ENCODE results near the gene ERC1.
"Not testable (repeated sequence)": the region's sequence is repeated elsewhere in the genome, so short reads cannot be mapped to it uniquely, and the experiment has no call there.

- TF ChIP-seq, protein P1, sequence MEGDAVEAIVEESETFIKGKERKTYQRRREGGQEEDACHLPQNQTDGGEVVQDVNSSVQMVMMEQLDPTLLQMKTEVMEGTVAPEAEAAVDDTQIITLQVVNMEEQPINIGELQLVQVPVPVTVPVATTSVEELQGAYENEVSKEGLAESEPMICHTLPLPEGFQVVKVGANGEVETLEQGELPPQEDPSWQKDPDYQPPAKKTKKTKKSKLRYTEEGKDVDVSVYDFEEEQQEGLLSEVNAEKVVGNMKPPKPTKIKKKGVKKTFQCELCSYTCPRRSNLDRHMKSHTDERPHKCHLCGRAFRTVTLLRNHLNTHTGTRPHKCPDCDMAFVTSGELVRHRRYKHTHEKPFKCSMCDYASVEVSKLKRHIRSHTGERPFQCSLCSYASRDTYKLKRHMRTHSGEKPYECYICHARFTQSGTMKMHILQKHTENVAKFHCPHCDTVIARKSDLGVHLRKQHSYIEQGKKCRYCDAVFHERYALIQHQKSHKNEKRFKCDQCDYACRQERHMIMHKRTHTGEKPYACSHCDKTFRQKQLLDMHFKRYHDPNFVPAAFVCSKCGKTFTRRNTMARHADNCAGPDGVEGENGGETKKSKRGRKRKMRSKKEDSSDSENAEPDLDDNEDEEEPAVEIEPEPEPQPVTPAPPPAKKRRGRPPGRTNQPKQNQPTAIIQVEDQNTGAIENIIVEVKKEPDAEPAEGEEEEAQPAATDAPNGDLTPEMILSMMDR (IDR thresholded peaks at IDR 0.05) = not testable (repeated sequence)
- TF ChIP-seq EP300, POLR2A (IDR thresholded peaks at IDR 0.05): not testable (repeated sequence)
Observed at GRCh38 chr12:1198854-1199253, 207.8 kb downstream of the ERC1 start.
